ENCODE data around the gene STK32B. TPM values are rescaled to one million over a fixed set of nuclear protein-coding genes. Genes with fewer than 3 reads are reported as not detected.

STK32B gene
- total and polyA plus RNA-seq, 4 donors: 0.02 to 0.28 (median 0.08) TPM; not detected in 1

DNA sequence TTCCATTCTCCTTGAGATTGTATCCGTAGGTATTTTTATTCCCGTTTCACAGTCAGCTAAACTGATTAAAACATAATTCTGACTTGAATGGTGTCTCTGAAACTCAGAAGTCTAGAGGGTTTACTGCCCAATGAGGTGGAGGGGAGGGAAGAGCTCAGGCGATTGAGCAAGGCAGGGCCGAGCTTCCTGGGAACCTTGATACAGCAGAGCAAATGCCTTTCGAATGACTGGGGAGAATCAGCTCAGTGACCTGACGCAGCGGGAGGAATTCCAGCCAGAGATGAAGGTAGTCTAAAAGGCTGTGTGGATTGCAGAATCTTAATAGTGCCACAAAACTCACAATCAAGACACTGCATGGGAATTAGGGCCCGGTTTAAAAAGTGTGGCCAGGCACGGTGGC, 423.5 kb downstream of the STK32B start:
- H3K36me3 ChIP-seq (ENCODE audit: control insufficient read depth in 4 of 4, insufficient read depth in 3 of 4, low read depth in 1 of 4, low read length in 3 of 4): no peaks in the 10 kb centered on the region
- 92% methylated on average over 9 of the region's 9 CpGs for WGBS
- no peaks in the 10 kb centered on the region for H3K9me3 ChIP-seq (ENCODE audit: control insufficient read depth in 4 of 4, low read length in 3 of 4)
- no peak for DNase-seq (ENCODE audit: low spot score)
- H3K9ac ChIP-seq (ENCODE audit: low read depth in 1 of 2, low read length in 2 of 2): no peak overlapping the region
- TF ChIP-seq RXRA (IDR thresholded peaks at IDR 0.05): no peak
- H3K4me1 ChIP-seq (ENCODE audit: control insufficient read depth in 4 of 4, insufficient read depth in 4 of 4, low read length in 3 of 4): no peaks in the 10 kb centered on the region
- H3K4me3 ChIP-seq (ENCODE audit: low read depth in 1 of 3, low read length in 3 of 3): no peak overlapping the region
- no peak overlapping the region for H3K27ac ChIP-seq (ENCODE audit: low read depth in 1 of 2, low read length in 2 of 2)
- H3K27me3 ChIP-seq (ENCODE audit: control insufficient read depth in 4 of 4, insufficient read depth in 4 of 4, low read length in 3 of 4): no peaks in the 10 kb centered on the region

- no peak overlapping the region for H3K4me3 ChIP-seq (ENCODE audit: low read depth in 1 of 3, low read length in 3 of 3)
- H3K27ac ChIP-seq (ENCODE audit: low read depth in 1 of 2, low read length in 2 of 2): no peak overlapping the region
- WGBS: 79% methylated on average over 8 of the region's 8 CpGs
- H3K27me3 ChIP-seq (ENCODE audit: control insufficient read depth in 4 of 4, insufficient read depth in 4 of 4, low read length in 3 of 4): no peaks in the 10 kb centered on the region
- TF ChIP-seq TAF1 (conservative IDR thresholded peaks at IDR 0.05) (no peak), RAD21 (IDR thresholded peaks at IDR 0.05) (no peak), FOXA1 (IDR thresholded peaks at IDR 0.05) (no peak), CTCF (IDR thresholded peaks at IDR 0.05; ENCODE audit: low read depth, low read length, missing input control) (no peak), HNF4A (conservative IDR thresholded peaks at IDR 0.05) (no peak)
- TF ChIP-seq, protein P1, sequence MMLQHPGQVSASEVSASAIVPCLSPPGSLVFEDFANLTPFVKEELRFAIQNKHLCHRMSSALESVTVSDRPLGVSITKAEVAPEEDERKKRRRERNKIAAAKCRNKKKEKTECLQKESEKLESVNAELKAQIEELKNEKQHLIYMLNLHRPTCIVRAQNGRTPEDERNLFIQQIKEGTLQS (IDR thresholded peaks at IDR 0.05): no peak
- H3K9me3 ChIP-seq (ENCODE audit: control insufficient read depth in 4 of 4, low read length in 3 of 4): no peaks in the 10 kb centered on the region
- H3K36me3 ChIP-seq (ENCODE audit: control insufficient read depth in 4 of 4, insufficient read depth in 3 of 4, low read depth in 1 of 4, low read length in 3 of 4): no peaks in the 10 kb centered on the region
- no peaks in the 10 kb centered on the region for H3K4me1 ChIP-seq (ENCODE audit: control insufficient read depth in 4 of 4, insufficient read depth in 4 of 4, low read length in 3 of 4)
- DNase-seq (ENCODE audit: low spot score): no peak
- H3K9ac ChIP-seq (ENCODE audit: low read depth in 1 of 2, low read length in 2 of 2): no peak overlapping the region
Observed at GRCh38 chr4:5477613-5478012, 426.3 kb downstream of the STK32B start.

DNA sequence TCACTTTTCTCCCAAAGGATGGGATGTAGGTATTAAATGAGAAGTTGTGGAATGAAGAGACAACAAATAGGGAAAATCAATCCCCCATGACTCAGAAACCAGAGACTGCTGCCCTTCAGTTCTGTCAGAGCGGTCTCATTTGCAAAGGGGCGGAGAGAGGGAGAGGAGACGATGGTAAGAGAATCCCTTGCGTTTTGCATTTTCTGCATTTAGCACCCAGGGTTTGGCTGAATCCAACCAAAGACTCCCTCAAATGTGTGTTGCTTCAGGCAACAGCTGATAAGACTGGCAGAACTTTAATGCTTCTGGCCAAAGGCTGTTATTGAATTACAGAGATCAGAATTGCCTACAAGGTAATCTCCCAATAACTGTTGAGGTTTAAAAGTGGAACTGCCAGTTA, 426.9 kb downstream of the STK32B start:
- Histone ChIP-seq H3K4me3 (ENCODE audit: low read depth in 1 of 3, low read length in 3 of 3) (no peak overlapping the region), H3K4me1 (ENCODE audit: control insufficient read depth in 4 of 4, insufficient read depth in 4 of 4, low read length in 3 of 4) (no peaks in the 10 kb centered on the region), H3K9ac (ENCODE audit: low read depth in 1 of 2, low read length in 2 of 2) (no peak overlapping the region), H3K27ac (ENCODE audit: low read depth in 1 of 2, low read length in 2 of 2) (no peak overlapping the region), H3K36me3 (ENCODE audit: control insufficient read depth in 4 of 4, insufficient read depth in 3 of 4, low read depth in 1 of 4, low read length in 3 of 4) (no peaks in the 10 kb centered on the region), H3K9me3 (ENCODE audit: control insufficient read depth in 4 of 4, low read length in 3 of 4) (no peaks in the 10 kb centered on the region), H3K27me3 (ENCODE audit: control insufficient read depth in 4 of 4, insufficient read depth in 4 of 4, low read length in 3 of 4) (no peaks in the 10 kb centered on the region)
- DNase-seq (ENCODE audit: low spot score): no peak
- 58% methylated on average over 4 of the region's 4 CpGs for WGBS
- no peak for TF ChIP-seq RAD21 (IDR thresholded peaks at IDR 0.05)
- TF ChIP-seq SP1 (IDR thresholded peaks at IDR 0.05): no peak
- TF ChIP-seq, protein P1 (IDR thresholded peaks at IDR 0.05): no peak
- no peak for TF ChIP-seq YY1 (IDR thresholded peaks at IDR 0.05)
- no peak for TF ChIP-seq FOXA2 (IDR thresholded peaks at IDR 0.05)
- TF ChIP-seq RXRA (IDR thresholded peaks at IDR 0.05): no peak
- TF ChIP-seq FOXA1 (IDR thresholded peaks at IDR 0.05): no peak
- no peak for TF ChIP-seq HNF4G (IDR thresholded peaks at IDR 0.05)
- TF ChIP-seq HNF4A (conservative IDR thresholded peaks at IDR 0.05): no peak
- TF ChIP-seq, protein P2, sequence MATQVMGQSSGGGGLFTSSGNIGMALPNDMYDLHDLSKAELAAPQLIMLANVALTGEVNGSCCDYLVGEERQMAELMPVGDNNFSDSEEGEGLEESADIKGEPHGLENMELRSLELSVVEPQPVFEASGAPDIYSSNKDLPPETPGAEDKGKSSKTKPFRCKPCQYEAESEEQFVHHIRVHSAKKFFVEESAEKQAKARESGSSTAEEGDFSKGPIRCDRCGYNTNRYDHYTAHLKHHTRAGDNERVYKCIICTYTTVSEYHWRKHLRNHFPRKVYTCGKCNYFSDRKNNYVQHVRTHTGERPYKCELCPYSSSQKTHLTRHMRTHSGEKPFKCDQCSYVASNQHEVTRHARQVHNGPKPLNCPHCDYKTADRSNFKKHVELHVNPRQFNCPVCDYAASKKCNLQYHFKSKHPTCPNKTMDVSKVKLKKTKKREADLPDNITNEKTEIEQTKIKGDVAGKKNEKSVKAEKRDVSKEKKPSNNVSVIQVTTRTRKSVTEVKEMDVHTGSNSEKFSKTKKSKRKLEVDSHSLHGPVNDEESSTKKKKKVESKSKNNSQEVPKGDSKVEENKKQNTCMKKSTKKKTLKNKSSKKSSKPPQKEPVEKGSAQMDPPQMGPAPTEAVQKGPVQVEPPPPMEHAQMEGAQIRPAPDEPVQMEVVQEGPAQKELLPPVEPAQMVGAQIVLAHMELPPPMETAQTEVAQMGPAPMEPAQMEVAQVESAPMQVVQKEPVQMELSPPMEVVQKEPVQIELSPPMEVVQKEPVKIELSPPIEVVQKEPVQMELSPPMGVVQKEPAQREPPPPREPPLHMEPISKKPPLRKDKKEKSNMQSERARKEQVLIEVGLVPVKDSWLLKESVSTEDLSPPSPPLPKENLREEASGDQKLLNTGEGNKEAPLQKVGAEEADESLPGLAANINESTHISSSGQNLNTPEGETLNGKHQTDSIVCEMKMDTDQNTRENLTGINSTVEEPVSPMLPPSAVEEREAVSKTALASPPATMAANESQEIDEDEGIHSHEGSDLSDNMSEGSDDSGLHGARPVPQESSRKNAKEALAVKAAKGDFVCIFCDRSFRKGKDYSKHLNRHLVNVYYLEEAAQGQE (IDR thresholded peaks at IDR 0.05): no peak
- TF ChIP-seq CTCF (IDR thresholded peaks at IDR 0.05; ENCODE audit: low read depth, low read length, missing input control): no peak
- TF ChIP-seq EGR1 (IDR thresholded peaks at IDR 0.05; ENCODE audit: low read depth in 2 of 2): no peak

All from liver (tissue), 9 donors.